Stimulated activated CD8-positive, alpha-beta memory T cell treated with anti-CD3 and anti-CD28 coated beads, Interleukin-15, amount 100 ng/mL, for 48 hours (primary cell): ENCODE measurements around the gene RSL24D1.

Source experiments
- DNase-seq, 2 donors: peaks; one replicate each; pipeline ENCODE4 v3.0.0-alpha.2; 2020; ENCODE audit warnings: low read depth in 2 of 2

Gene RSL24D1

GRCh38 chr15:55196458-55197361, at the start of gene RSL24D1:
RSL24D1 (minus strand) TSS chr15:55196941; CDS start chr15:55196890, 51 bp downstream.
- peak; percentile 94 for DNase-seq

GRCh38 chr15:55245059-55245458, 48.3 kb upstream of the RSL24D1 start:
- DNase-seq, result no peak

- DNase-seq, result no peak
Measured at GRCh38 chr15:55241891-55242290, 45.1 kb upstream of the RSL24D1 start.

GRCh38 chr15:55241186-55241585, 44.4 kb upstream of the RSL24D1 start:
- no peak for DNase-seq

- DNase-seq, result no peak
Measured at GRCh38 chr15:55240125-55240760, 43.5 kb upstream of the RSL24D1 start.

GRCh38 chr15:55239440-55240124, 42.8 kb upstream of the RSL24D1 start:
- no peak for DNase-seq

GRCh38 chr15:55238877-55239276, 42.1 kb upstream of the RSL24D1 start:
- no peak for DNase-seq

- DNase-seq, result no peak
Measured at GRCh38 chr15:55237219-55238130, 40.7 kb upstream of the RSL24D1 start.

- no peak for DNase-seq
Measured at GRCh38 chr15:55235546-55236036, 38.9 kb upstream of the RSL24D1 start.

- DNase-seq, result no peak
Measured at GRCh38 chr15:55234800-55235104, 38.0 kb upstream of the RSL24D1 start.

- no peak for DNase-seq
Measured at GRCh38 chr15:55234104-55234799, 37.5 kb upstream of the RSL24D1 start.

GRCh38 chr15:55231455-55231854, 34.7 kb upstream of the RSL24D1 start:
- DNase-seq, result no peak

- no peak for DNase-seq
Measured at GRCh38 chr15:55230953-55231352, 34.2 kb upstream of the RSL24D1 start.

- no peak for DNase-seq
Measured at GRCh38 chr15:55230051-55230670, 33.4 kb upstream of the RSL24D1 start.

GRCh38 chr15:55226127-55226526, 29.4 kb upstream of the RSL24D1 start:
- DNase-seq, result no peak

GRCh38 chr15:55224892-55225291, 28.2 kb upstream of the RSL24D1 start:
- no peak for DNase-seq

- DNase-seq, result no peak
Measured at GRCh38 chr15:55222588-55222987, 25.8 kb upstream of the RSL24D1 start.

- peak; percentile 43 to 54 for DNase-seq
Measured at GRCh38 chr15:55221090-55222011, 24.6 kb upstream of the RSL24D1 start.

- no peak for DNase-seq
Measured at GRCh38 chr15:55220606-55221005, 23.9 kb upstream of the RSL24D1 start.
